Activated CD8-positive, alpha-beta memory T cell treated with anti-CD3 and anti-CD28 coated beads for 4 hours (primary cell): Measurements from ENCODE around the gene CPT1C.
"Not testable (repeated sequence)": the region's sequence is repeated elsewhere in the genome, so short reads cannot be mapped to it uniquely, and the experiment has no call there.

Source experiments
- DNase-seq, 2 donors: peaks; one replicate each; pipeline ENCODE4 v3.0.0-alpha.2; 2020; ENCODE audit warnings: low read depth in 2 of 2

Gene CPT1C

GRCh38 chr19:49704888-49705642 lies 14.1 kb downstream of the CPT1C start:
- no peak for DNase-seq

GRCh38 chr19:49705919-49706318 lies 15.0 kb downstream of the CPT1C start:
- DNase-seq: no peak

GRCh38 chr19:49710372-49710951 lies 19.5 kb downstream of the CPT1C start:
- no peak for DNase-seq

GRCh38 chr19:49712397-49712859 lies 21.5 kb downstream of the CPT1C start:
- no peak for DNase-seq

- no peak for DNase-seq
Measured at GRCh38 chr19:49713236-49713845, 22.4 kb downstream of the CPT1C start.

GRCh38 chr19:49716154-49716553 lies 25.2 kb downstream of the CPT1C start:
- DNase-seq: no peak

GRCh38 chr19:49718511-49718910 lies 27.6 kb downstream of the CPT1C start:
- no peak for DNase-seq

GRCh38 chr19:49718991-49719390 lies 28.1 kb downstream of the CPT1C start:
- no peak for DNase-seq

GRCh38 chr19:49719420-49719819 lies 28.5 kb downstream of the CPT1C start:
- not testable (repeated sequence) for DNase-seq

- DNase-seq: no peak
Measured at GRCh38 chr19:49727217-49728030, 36.5 kb downstream of the CPT1C start.

GRCh38 chr19:49730166-49730565 lies 39.2 kb downstream of the CPT1C start:
- DNase-seq: no peak

- DNase-seq: no peak
Measured at GRCh38 chr19:49738268-49738667, 47.4 kb downstream of the CPT1C start.

- DNase-seq: no peak
Measured at GRCh38 chr19:49739098-49739497, 48.2 kb downstream of the CPT1C start.

- no peak for DNase-seq
Measured at GRCh38 chr19:49739933-49740332, 49.0 kb downstream of the CPT1C start.

- DNase-seq: no peak
Measured at GRCh38 chr19:49741210-49741844, 50.4 kb downstream of the CPT1C start.

GRCh38 chr19:49744946-49745381 lies 54.0 kb downstream of the CPT1C start:
- DNase-seq: no peak

GRCh38 chr19:49746206-49746958 lies 55.5 kb downstream of the CPT1C start:
- peak in 1 of 2 donors; percentile 5 for DNase-seq

GRCh38 chr19:49749055-49749716 lies 58.3 kb downstream of the CPT1C start:
- DNase-seq: no peak

- DNase-seq: no peak
Measured at GRCh38 chr19:49749771-49750170, 58.9 kb downstream of the CPT1C start.

GRCh38 chr19:49752701-49753100 lies 61.8 kb downstream of the CPT1C start:
- no peak for DNase-seq
